Measurements from ENCODE around the gene ZNF655. TPM values are rescaled to one million over a fixed set of nuclear protein-coding genes. Genes with fewer than 3 reads are reported as not detected.

ZNF655 gene
- total RNA-seq, 2 donors from 2014 or later: 148 to 210 TPM

- TF ChIP-seq, protein P1, sequence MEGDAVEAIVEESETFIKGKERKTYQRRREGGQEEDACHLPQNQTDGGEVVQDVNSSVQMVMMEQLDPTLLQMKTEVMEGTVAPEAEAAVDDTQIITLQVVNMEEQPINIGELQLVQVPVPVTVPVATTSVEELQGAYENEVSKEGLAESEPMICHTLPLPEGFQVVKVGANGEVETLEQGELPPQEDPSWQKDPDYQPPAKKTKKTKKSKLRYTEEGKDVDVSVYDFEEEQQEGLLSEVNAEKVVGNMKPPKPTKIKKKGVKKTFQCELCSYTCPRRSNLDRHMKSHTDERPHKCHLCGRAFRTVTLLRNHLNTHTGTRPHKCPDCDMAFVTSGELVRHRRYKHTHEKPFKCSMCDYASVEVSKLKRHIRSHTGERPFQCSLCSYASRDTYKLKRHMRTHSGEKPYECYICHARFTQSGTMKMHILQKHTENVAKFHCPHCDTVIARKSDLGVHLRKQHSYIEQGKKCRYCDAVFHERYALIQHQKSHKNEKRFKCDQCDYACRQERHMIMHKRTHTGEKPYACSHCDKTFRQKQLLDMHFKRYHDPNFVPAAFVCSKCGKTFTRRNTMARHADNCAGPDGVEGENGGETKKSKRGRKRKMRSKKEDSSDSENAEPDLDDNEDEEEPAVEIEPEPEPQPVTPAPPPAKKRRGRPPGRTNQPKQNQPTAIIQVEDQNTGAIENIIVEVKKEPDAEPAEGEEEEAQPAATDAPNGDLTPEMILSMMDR (IDR thresholded peaks at IDR 0.05): no peak
- no peak overlapping the region for H3K4me3 ChIP-seq
- H3K36me3 ChIP-seq: no peaks in the 10 kb centered on the region
- H3K27ac ChIP-seq: no peak overlapping the region
- H3K4me1 ChIP-seq (ENCODE audit: control insufficient read depth in 1 of 2, low read depth in 2 of 2): no peaks in the 10 kb centered on the region
- no peaks in the 10 kb centered on the region for H3K9me3 ChIP-seq
- no peak for DNase-seq (ENCODE audit: low spot score)
- H3K27me3 ChIP-seq (replicated peaks; ENCODE audit: insufficient read depth): no peaks in the 10 kb centered on the region
- ATAC-seq (ENCODE audit: insufficient number of reproducible peaks, low FRiP score, low read depth): no peak
Measured at GRCh38 chr7:99601656-99602310, 43.3 kb downstream of the ZNF655 start.

DNA sequence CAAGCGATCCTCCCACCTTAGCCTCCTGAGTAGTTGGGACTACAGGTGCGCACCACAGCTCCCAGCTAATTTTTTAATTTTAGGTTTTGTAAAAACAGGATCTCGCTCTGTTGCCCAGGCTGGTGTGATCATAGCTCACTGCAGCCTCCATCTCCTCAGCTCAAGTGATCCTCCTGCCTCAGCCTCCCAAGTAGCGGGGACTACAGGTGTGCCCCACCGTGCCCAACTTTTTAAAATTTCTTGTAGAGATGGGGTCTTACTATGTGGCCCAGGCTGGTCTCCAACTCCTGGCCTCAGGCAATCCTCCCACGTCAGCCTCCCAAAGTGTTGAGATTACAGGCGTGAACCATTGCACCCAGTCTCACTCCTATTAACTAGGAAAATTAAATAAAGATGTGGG is 47.1 kb downstream of the ZNF655 start:
- H3K4me3 ChIP-seq: no peak overlapping the region
- no peak for DNase-seq (ENCODE audit: low spot score)
- H3K27ac ChIP-seq: no peak overlapping the region
- no peaks in the 10 kb centered on the region for H3K36me3 ChIP-seq
- ATAC-seq (ENCODE audit: insufficient number of reproducible peaks, low FRiP score, low read depth): no peak
- no peaks in the 10 kb centered on the region for H3K4me1 ChIP-seq (ENCODE audit: control insufficient read depth in 1 of 2, low read depth in 2 of 2)
- TF ChIP-seq, protein P1 (IDR thresholded peaks at IDR 0.05): no peak
- no peaks in the 10 kb centered on the region for H3K27me3 ChIP-seq (replicated peaks; ENCODE audit: insufficient read depth)
- no peaks in the 10 kb centered on the region for H3K9me3 ChIP-seq

DNA sequence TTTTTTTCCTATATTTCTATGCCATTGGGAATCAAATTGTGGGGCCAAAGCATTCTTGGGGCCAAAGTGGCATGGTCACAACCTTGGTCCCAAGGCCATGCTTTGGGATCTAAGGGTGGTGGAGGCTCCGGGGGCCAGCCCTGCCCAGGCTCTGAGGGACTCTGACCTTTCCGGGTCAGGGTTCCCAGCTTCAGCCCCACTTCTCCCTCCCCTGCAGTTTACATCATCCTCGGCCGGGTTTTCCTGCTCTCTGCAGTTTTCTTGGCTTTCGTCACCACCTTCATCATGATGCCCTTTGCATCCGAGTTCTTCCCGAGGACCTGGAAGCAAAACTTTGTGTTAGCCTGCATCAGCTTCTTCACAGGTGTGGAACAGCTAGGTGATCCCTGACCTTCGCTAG is 48.1 kb downstream of the ZNF655 start:
- Histone ChIP-seq H3K27ac (no peak overlapping the region), H3K4me1 (ENCODE audit: control insufficient read depth in 1 of 2, low read depth in 2 of 2) (no peaks in the 10 kb centered on the region), H3K27me3 (replicated peaks; ENCODE audit: insufficient read depth) (no peaks in the 10 kb centered on the region), H3K9me3 (no peaks in the 10 kb centered on the region), H3K4me3 (no peak overlapping the region), H3K36me3 (no peaks in the 10 kb centered on the region)
- DNase-seq (ENCODE audit: low spot score) (no peak), ATAC-seq (ENCODE audit: insufficient number of reproducible peaks, low FRiP score, low read depth) (no peak)
- TF ChIP-seq, protein P1 (IDR thresholded peaks at IDR 0.05): no peak

- TF ChIP-seq, protein P1 (IDR thresholded peaks at IDR 0.05): no peak
- Histone ChIP-seq H3K4me1 (ENCODE audit: control insufficient read depth in 1 of 2, low read depth in 2 of 2) (no peaks in the 10 kb centered on the region), H3K36me3 (no peaks in the 10 kb centered on the region), H3K4me3 (no peak overlapping the region), H3K27me3 (replicated peaks; ENCODE audit: insufficient read depth) (no peaks in the 10 kb centered on the region), H3K27ac (no peak overlapping the region), H3K9me3 (no peaks in the 10 kb centered on the region)
- DNase-seq (ENCODE audit: low spot score) (no peak), ATAC-seq (ENCODE audit: insufficient number of reproducible peaks, low FRiP score, low read depth) (no peak)
Measured at GRCh38 chr7:99607548-99607947, 49.1 kb downstream of the ZNF655 start.

GRCh38 chr7:99614495-99614894 is 56.1 kb downstream of the ZNF655 start:
- H3K4me3 ChIP-seq: no peak overlapping the region
- H3K4me1 ChIP-seq (ENCODE audit: control insufficient read depth in 1 of 2, low read depth in 2 of 2): peaks cover 7 to 17% of the 10 kb centered on the region in 2 donors
- H3K36me3 ChIP-seq: peaks cover 1% of the 10 kb centered on the region
- no peak for DNase-seq (ENCODE audit: low spot score)
- TF ChIP-seq, protein P1 (IDR thresholded peaks at IDR 0.05): no peak
- H3K9me3 ChIP-seq: no peaks in the 10 kb centered on the region
- no peak overlapping the region for H3K27ac ChIP-seq
- ATAC-seq (ENCODE audit: insufficient number of reproducible peaks, low FRiP score, low read depth): no peak
- H3K27me3 ChIP-seq (replicated peaks; ENCODE audit: insufficient read depth): no peaks in the 10 kb centered on the region

Data from thoracic aorta (tissue), 2 donors.